HG03558 (cell line): ENCODE measurements around the gene PDAP1.
"Not testable (repeated sequence)": the region's sequence is repeated elsewhere in the genome, so short reads cannot be mapped to it uniquely, and the experiment has no call there.

Experiments used
- ATAC-seq: cut with Tn5 transposase; IDR thresholded peaks from one replicate; pipeline ENCODE4 v1.9.1; 2021; ENCODE audit warnings: moderate number of reproducible peaks; ENCODE audit not compliant: unreplicated experiment; ENCODE audit errors: extremely low read depth

Gene PDAP1

GRCh38 chr7:99408379-99409191 is at the start of gene PDAP1, which contains the start of gene BUD31:
TSS of gene PDAP1 (minus strand) at chr7:99408597. CDS start at chr7:99408548, 49 bp downstream.
TSS of gene BUD31 (plus strand) at chr7:99408969. CDS start at chr7:99411093, 2,124 bp downstream.
- ATAC-seq: peak; percentile 66

GRCh38 chr7:99457650-99458493 is 49.5 kb upstream of the PDAP1 start:
- ATAC-seq: no peak

GRCh38 chr7:99457050-99457649 is 48.8 kb upstream of the PDAP1 start:
- ATAC-seq: no peak

- ATAC-seq: no peak
These were observed 47.9 kb upstream of the PDAP1 start for GRCh38 chr7:99456288-99456687.

- ATAC-seq: no peak
These were observed 47.5 kb upstream of the PDAP1 start for GRCh38 chr7:99455874-99456273.

GRCh38 chr7:99453105-99453504 is 44.7 kb upstream of the PDAP1 start:
- no peak for ATAC-seq

GRCh38 chr7:99452541-99452940 is 44.1 kb upstream of the PDAP1 start:
- no peak for ATAC-seq

- ATAC-seq: no peak
These were observed 43.5 kb upstream of the PDAP1 start for GRCh38 chr7:99451936-99452335.

GRCh38 chr7:99449326-99449725 is 40.9 kb upstream of the PDAP1 start:
- no peak for ATAC-seq

- ATAC-seq: no peak
These were observed 40.5 kb upstream of the PDAP1 start for GRCh38 chr7:99448855-99449254.

GRCh38 chr7:99447943-99448342 is 39.5 kb upstream of the PDAP1 start:
- no peak for ATAC-seq

- no peak for ATAC-seq
These were observed 37.7 kb upstream of the PDAP1 start for GRCh38 chr7:99446096-99446495.

GRCh38 chr7:99440195-99440594 is 31.8 kb upstream of the PDAP1 start:
- no peak for ATAC-seq

- peak; percentile 71 for ATAC-seq
These were observed 30.4 kb upstream of the PDAP1 start, which contains the start of the genes CPSF4 and PTCD1 for GRCh38 chr7:99438573-99439480. TSS of gene CPSF4 (plus strand) at chr7:99438943. CDS start at chr7:99439083, 140 bp downstream. TSS of gene PTCD1 (minus strand) at chr7:99438798. CDS start at chr7:99435242, 3,556 bp downstream.

- no peak for ATAC-seq
These were observed 29.7 kb upstream of the PDAP1 start for GRCh38 chr7:99437946-99438572.

GRCh38 chr7:99433158-99433557 is 24.8 kb upstream of the PDAP1 start:
- ATAC-seq: no peak

GRCh38 chr7:99431756-99432540 is 23.6 kb upstream of the PDAP1 start:
- ATAC-seq: not testable (repeated sequence)

- ATAC-seq: no peak
These were observed 21.4 kb upstream of the PDAP1 start for GRCh38 chr7:99429756-99430155.
